Astrocyte (in vitro differentiated cells and primary cell): Measurements from ENCODE around the gene DNAI4. TPM values are rescaled to one million over a fixed set of nuclear protein-coding genes. Genes with fewer than 3 reads are reported as not detected.

Source experiments
- DNase-seq: peaks from one replicate; pipeline ENCODE4 v3.0.0-alpha.2; 2010; ENCODE audit warnings: low read depth
- FAIRE-seq: peaks from 2 replicates; lab custom pipeline; 2011; peaks lifted over from hg19 to GRCh38; lab: Jason Lieb, UNC
- H2AFZ ChIP-seq: 2 replicates; pipeline ENCODE4 v1.6.0; 2012; ENCODE audit warnings: low read depth, low read length, inconsistent platforms
- H3K27ac ChIP-seq: 2 replicates; pipeline ENCODE4 v1.5.1; 2011; ENCODE audit warnings: low read depth, low read length, inconsistent platforms
- H3K27me3 ChIP-seq: 2 replicates; pipeline ENCODE4 v1.6.0; 2011; ENCODE audit warnings: low read length, inconsistent platforms; ENCODE audit not compliant: insufficient read depth
- H3K36me3 ChIP-seq: 2 replicates; pipeline ENCODE4 v1.5.1; 2011; ENCODE audit warnings: low read length, inconsistent platforms; ENCODE audit not compliant: insufficient read depth
- H3K4me1 ChIP-seq: 2 replicates; pipeline ENCODE4 v1.5.1; 2011; ENCODE audit warnings: low read length, inconsistent platforms; ENCODE audit not compliant: insufficient read depth
- H3K4me2 ChIP-seq: 2 replicates; pipeline ENCODE4 v1.6.0; 2012; ENCODE audit warnings: low read length, inconsistent platforms
- H3K4me3 ChIP-seq: 2 replicates; pipeline ENCODE4 v1.5.1; 2011; ENCODE audit warnings: low read depth, mild to moderate bottlenecking, low read length, inconsistent platforms; ENCODE audit not compliant: insufficient read depth
- H3K79me2 ChIP-seq: 2 replicates; pipeline ENCODE4 v1.6.0; 2012; ENCODE audit warnings: mild to moderate bottlenecking, low read length, inconsistent platforms; ENCODE audit not compliant: insufficient read depth
- H3K9ac ChIP-seq: 2 replicates; pipeline ENCODE4 v1.6.0; 2012; ENCODE audit warnings: mild to moderate bottlenecking, low read length, inconsistent platforms
- H3K9me3 ChIP-seq: 2 replicates; pipeline ENCODE4 v1.5.1; 2012; ENCODE audit warnings: low read depth, mild to moderate bottlenecking, low read length, inconsistent platforms; ENCODE audit not compliant: insufficient read depth
- H4K20me1 ChIP-seq: 2 replicates; pipeline ENCODE4 v1.6.0; 2012; ENCODE audit warnings: low read length, inconsistent platforms; ENCODE audit not compliant: insufficient read depth
- H3K27ac Mint-ChIP-seq: one replicate; pipeline ENCODE4 v1.8.0; 2021; ENCODE audit warnings: mild to moderate bottlenecking, mixed read lengths; ENCODE audit not compliant: unreplicated experiment
- H3K27me3 Mint-ChIP-seq: one replicate; pipeline ENCODE4 v1.8.0; 2021; ENCODE audit warnings: low read depth, mixed read lengths; ENCODE audit not compliant: unreplicated experiment
- H3K36me3 Mint-ChIP-seq: one replicate; pipeline ENCODE4 v1.8.0; 2021; ENCODE audit warnings: low read depth, mixed read lengths; ENCODE audit not compliant: unreplicated experiment
- H3K4me1 Mint-ChIP-seq: one replicate; pipeline ENCODE4 v1.8.0; 2021; ENCODE audit warnings: low read depth, mixed read lengths; ENCODE audit not compliant: unreplicated experiment
- H3K4me3 Mint-ChIP-seq: one replicate; pipeline ENCODE4 v1.8.0; 2021; ENCODE audit warnings: mild to moderate bottlenecking, moderate library complexity, mixed read lengths; ENCODE audit not compliant: unreplicated experiment
- H3K9me3 Mint-ChIP-seq: one replicate; pipeline ENCODE4 v1.8.0; 2021; ENCODE audit warnings: mild to moderate bottlenecking, mixed read lengths; ENCODE audit not compliant: unreplicated experiment
- EZH2 ChIP-seq: IDR thresholded peaks from 2 replicates; pipeline ENCODE4 v1.6.1; 2012; ENCODE audit warnings: mild to moderate bottlenecking, low read length, inconsistent platforms; ENCODE audit not compliant: insufficient read depth
- total RNA-seq: library from RNA; stranded (reverse); gene quantifications from 2 replicates; pipeline ENCODE4 v1.2.1, GENCODE V29; 2021
- TF ChIP-seq, protein P1 (sequence below): IDR thresholded peaks from 2 replicates; pipeline ENCODE4 v1.5.1; 2011; ENCODE audit warnings: low read depth, mild to moderate bottlenecking, inconsistent platforms, low read length, moderate library complexity; ENCODE audit not compliant: insufficient read depth

DNAI4 gene
- total RNA-seq, 1 donor from 2014 or later, result 7.7 TPM

DNA sequence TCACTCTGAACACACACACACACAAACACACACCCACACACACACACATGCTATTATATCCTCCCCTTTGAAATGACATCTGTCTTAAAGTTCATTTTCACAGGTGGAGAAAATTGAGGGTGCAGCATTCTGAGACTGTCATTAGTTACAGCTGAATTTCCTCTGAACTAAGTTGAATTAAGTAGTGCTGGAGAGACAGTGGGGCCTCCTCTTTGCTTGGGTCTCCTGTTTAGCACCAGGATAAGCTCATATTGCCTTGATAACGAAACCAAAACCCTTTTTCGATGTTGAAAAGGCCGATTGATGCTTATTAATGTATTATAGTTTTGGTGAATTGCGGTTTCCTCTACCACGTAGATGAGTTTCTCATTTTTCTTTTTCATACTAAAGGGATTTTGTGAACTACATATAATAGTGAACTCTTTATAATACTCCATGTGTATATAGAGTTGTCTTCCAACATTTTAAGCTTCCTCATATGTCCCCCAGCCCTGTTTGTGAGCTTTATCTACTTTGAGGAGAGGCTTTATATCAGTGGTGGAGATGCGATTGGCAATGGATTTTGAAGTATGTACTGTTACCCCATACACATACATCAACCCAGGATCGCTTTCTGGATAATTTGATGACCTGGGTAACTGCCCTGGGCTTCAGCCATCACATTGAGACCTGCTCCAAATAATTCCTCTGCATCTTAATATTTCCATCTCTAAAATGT is 155.0 kb downstream of the DNAI4 start:
- TF ChIP-seq, protein P1, sequence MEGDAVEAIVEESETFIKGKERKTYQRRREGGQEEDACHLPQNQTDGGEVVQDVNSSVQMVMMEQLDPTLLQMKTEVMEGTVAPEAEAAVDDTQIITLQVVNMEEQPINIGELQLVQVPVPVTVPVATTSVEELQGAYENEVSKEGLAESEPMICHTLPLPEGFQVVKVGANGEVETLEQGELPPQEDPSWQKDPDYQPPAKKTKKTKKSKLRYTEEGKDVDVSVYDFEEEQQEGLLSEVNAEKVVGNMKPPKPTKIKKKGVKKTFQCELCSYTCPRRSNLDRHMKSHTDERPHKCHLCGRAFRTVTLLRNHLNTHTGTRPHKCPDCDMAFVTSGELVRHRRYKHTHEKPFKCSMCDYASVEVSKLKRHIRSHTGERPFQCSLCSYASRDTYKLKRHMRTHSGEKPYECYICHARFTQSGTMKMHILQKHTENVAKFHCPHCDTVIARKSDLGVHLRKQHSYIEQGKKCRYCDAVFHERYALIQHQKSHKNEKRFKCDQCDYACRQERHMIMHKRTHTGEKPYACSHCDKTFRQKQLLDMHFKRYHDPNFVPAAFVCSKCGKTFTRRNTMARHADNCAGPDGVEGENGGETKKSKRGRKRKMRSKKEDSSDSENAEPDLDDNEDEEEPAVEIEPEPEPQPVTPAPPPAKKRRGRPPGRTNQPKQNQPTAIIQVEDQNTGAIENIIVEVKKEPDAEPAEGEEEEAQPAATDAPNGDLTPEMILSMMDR, result no peak
- no peak for TF ChIP-seq EZH2
- no peak overlapping the region for H3K4me3 Mint-ChIP-seq
- H4K20me1 ChIP-seq, result no peaks in the 10 kb centered on the region

DNA sequence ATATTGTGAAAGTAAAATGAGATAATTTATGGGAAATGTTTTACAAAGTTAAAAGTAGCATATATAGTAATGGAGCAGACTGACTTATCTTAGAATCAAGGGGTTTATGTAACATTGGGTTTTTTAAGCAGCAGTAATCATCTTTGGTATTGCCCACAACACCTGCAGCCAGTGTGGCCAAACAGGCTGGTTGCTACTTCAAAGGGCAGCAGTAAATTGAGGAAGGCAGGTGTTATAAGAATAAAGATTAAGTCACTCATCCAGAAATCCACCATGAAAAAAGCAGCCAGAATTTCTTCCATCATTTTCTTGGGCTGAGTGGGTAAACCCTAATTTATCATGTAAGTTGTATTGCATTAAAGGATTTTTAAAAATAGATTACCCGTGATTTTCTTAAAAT is 155.7 kb downstream of the DNAI4 start:
- no peak overlapping the region for H3K4me3 ChIP-seq
- no peak overlapping the region for H3K9ac ChIP-seq
- FAIRE-seq, result no peak
- no peaks in the 10 kb centered on the region for H3K4me1 ChIP-seq
- H3K9me3 ChIP-seq, result no peaks in the 10 kb centered on the region
- H3K27ac ChIP-seq, result no peak overlapping the region
- no peaks in the 10 kb centered on the region for H3K4me1 Mint-ChIP-seq
- no peaks in the 10 kb centered on the region for H3K36me3 Mint-ChIP-seq
- no peaks in the 10 kb centered on the region for H3K27me3 ChIP-seq
- no peaks in the 10 kb centered on the region for H3K36me3 ChIP-seq
- H4K20me1 ChIP-seq, result no peaks in the 10 kb centered on the region
- DNase-seq, result no peak
- H3K4me3 Mint-ChIP-seq, result no peak overlapping the region
- no peaks in the 10 kb centered on the region for H3K9me3 Mint-ChIP-seq
- no peak overlapping the region for H3K4me2 ChIP-seq
- no peaks in the 10 kb centered on the region for H3K27me3 Mint-ChIP-seq
- H3K79me2 ChIP-seq, result no peaks in the 10 kb centered on the region
- H2AFZ ChIP-seq, result no peak overlapping the region
- H3K27ac Mint-ChIP-seq, result no peak overlapping the region
- no peak for TF ChIP-seq EZH2
- TF ChIP-seq, protein P1, result no peak

More for the DNA sequence above, 155.0 kb downstream of the DNAI4 start:
- H3K27me3 Mint-ChIP-seq, result no peaks in the 10 kb centered on the region
- no peaks in the 10 kb centered on the region for H3K9me3 ChIP-seq
- FAIRE-seq (no peak), DNase-seq (no peak)
- H3K27me3 ChIP-seq, result no peaks in the 10 kb centered on the region
- no peaks in the 10 kb centered on the region for H3K36me3 Mint-ChIP-seq
- H3K9ac ChIP-seq, result no peak overlapping the region
- no peaks in the 10 kb centered on the region for H3K79me2 ChIP-seq
- no peaks in the 10 kb centered on the region for H3K4me1 ChIP-seq
- no peak overlapping the region for H3K4me2 ChIP-seq
- no peak overlapping the region for H3K4me3 ChIP-seq
- no peak overlapping the region for H3K27ac ChIP-seq
- no peaks in the 10 kb centered on the region for H3K36me3 ChIP-seq
- H2AFZ ChIP-seq, result no peak overlapping the region
- H3K27ac Mint-ChIP-seq, result no peak overlapping the region
- H3K4me1 Mint-ChIP-seq, result no peaks in the 10 kb centered on the region
- no peaks in the 10 kb centered on the region for H3K9me3 Mint-ChIP-seq

DNA sequence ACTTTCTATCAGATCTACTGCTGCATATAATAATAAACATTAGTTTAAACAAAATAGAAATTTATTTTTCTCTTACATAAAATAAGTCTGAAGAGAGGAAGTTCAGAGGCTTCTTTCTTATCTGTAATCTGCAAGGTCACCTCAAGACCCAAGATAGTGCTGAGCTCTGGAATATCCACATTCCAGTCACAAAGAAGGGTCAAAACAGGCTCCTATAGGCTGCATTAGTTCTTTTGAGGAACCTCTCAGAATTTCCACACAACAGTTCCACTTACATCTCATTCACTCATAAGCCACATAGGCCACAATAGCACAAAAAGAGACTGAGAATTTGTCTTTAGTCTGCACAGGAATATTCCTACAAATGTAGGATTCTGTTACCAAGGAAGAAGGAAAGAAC is 157.0 kb downstream of the DNAI4 start:
- Histone ChIP-seq H3K9ac (no peak overlapping the region), H3K4me1 (no peaks in the 10 kb centered on the region), H3K27ac (no peak overlapping the region), H3K9me3 (peaks cover 3% of the 10 kb centered on the region), H3K36me3 (no peaks in the 10 kb centered on the region), H2AFZ (no peak overlapping the region), H3K4me3 (no peak overlapping the region), H3K27me3 (no peaks in the 10 kb centered on the region), H3K79me2 (no peaks in the 10 kb centered on the region), H3K4me2 (no peak overlapping the region), H4K20me1 (no peaks in the 10 kb centered on the region)
- Mint-ChIP-seq H3K9me3 (no peaks in the 10 kb centered on the region), H3K36me3 (no peaks in the 10 kb centered on the region), H3K4me1 (no peaks in the 10 kb centered on the region), H3K27me3 (no peaks in the 10 kb centered on the region), H3K4me3 (no peak overlapping the region), H3K27ac (no peak overlapping the region)
- no peak for TF ChIP-seq EZH2
- TF ChIP-seq, protein P1, result no peak
- no peak for DNase-seq
- no peak for FAIRE-seq
